HEK293 (cell line): ENCODE data around the gene TMEM63B.

ENCODE experiments used
- KLF9 ChIP-seq: fragments of 450-650 bp; formaldehyde crosslinking; IDR thresholded peaks from 2 replicates; pipeline ENCODE4 v1.5.1; 2016; ENCODE audit warnings: missing biosample characterization, missing genetic modification characterization, low read depth
- RBAK ChIP-seq: fragments of 450-650 bp; formaldehyde crosslinking; IDR thresholded peaks from 2 replicates; pipeline ENCODE4 v1.5.1; 2016; ENCODE audit warnings: missing biosample characterization, missing genetic modification characterization
- TF ChIP-seq, protein P1 (sequence below): fragments of 450-650 bp; formaldehyde crosslinking; IDR thresholded peaks from 2 replicates; pipeline ENCODE4 v1.5.1; 2016; ENCODE audit warnings: missing biosample characterization, missing genetic modification characterization

- TF ChIP-seq, protein P1, sequence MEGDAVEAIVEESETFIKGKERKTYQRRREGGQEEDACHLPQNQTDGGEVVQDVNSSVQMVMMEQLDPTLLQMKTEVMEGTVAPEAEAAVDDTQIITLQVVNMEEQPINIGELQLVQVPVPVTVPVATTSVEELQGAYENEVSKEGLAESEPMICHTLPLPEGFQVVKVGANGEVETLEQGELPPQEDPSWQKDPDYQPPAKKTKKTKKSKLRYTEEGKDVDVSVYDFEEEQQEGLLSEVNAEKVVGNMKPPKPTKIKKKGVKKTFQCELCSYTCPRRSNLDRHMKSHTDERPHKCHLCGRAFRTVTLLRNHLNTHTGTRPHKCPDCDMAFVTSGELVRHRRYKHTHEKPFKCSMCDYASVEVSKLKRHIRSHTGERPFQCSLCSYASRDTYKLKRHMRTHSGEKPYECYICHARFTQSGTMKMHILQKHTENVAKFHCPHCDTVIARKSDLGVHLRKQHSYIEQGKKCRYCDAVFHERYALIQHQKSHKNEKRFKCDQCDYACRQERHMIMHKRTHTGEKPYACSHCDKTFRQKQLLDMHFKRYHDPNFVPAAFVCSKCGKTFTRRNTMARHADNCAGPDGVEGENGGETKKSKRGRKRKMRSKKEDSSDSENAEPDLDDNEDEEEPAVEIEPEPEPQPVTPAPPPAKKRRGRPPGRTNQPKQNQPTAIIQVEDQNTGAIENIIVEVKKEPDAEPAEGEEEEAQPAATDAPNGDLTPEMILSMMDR, result no peak
- TF ChIP-seq RBAK (tag by site-specific recombination) (no peak), KLF9 (tag by site-specific recombination) (no peak)
These were observed 63.4 kb downstream of the TMEM63B start for GRCh38 chr6:44190715-44191114.
